ENCODE results near the gene IL31RA.

IL31RA gene

GRCh38 chr5:55903121-55903701, 52.1 kb downstream of the IL31RA start:
- peak; percentile 13 for DNase-seq (ENCODE audit: low read depth)

- no peak for DNase-seq (ENCODE audit: low read depth)
These were observed 53.0 kb downstream of the IL31RA start for GRCh38 chr5:55904152-55904551.

GRCh38 chr5:55905251-55905650, 54.1 kb downstream of the IL31RA start:
- DNase-seq (ENCODE audit: low read depth): no peak

- no peak for DNase-seq (ENCODE audit: low read depth)
These were observed 56.8 kb downstream of the IL31RA start for GRCh38 chr5:55907927-55908326.

- no peak for DNase-seq (ENCODE audit: low read depth)
These were observed 57.6 kb downstream of the IL31RA start for GRCh38 chr5:55908804-55909203.

GRCh38 chr5:55911784-55912653, 60.9 kb downstream of the IL31RA start:
- DNase-seq (ENCODE audit: low read depth): no peak

- no peak for DNase-seq (ENCODE audit: low read depth)
These were observed 62.6 kb downstream of the IL31RA start for GRCh38 chr5:55913466-55914413.

- no peak for DNase-seq (ENCODE audit: low read depth)
These were observed 63.8 kb downstream of the IL31RA start for GRCh38 chr5:55914971-55915370.

- DNase-seq (ENCODE audit: low read depth): no peak
These were observed 64.6 kb downstream of the IL31RA start for GRCh38 chr5:55915783-55916182.

- DNase-seq (ENCODE audit: low read depth): no peak
These were observed 65.8 kb downstream of the IL31RA start for GRCh38 chr5:55916986-55917385.

- DNase-seq (ENCODE audit: low read depth): no peak
These were observed 66.4 kb downstream of the IL31RA start for GRCh38 chr5:55917402-55918086.

- DNase-seq (ENCODE audit: low read depth): no peak
These were observed 67.2 kb downstream of the IL31RA start for GRCh38 chr5:55918087-55919035.

GRCh38 chr5:55919625-55920024, 68.5 kb downstream of the IL31RA start:
- DNase-seq (ENCODE audit: low read depth): no peak

- DNase-seq (ENCODE audit: low read depth): no peak
These were observed 69.6 kb downstream of the IL31RA start for GRCh38 chr5:55920784-55921183.

GRCh38 chr5:55921617-55922016, 70.5 kb downstream of the IL31RA start:
- DNase-seq (ENCODE audit: low read depth): no peak

- DNase-seq (ENCODE audit: low read depth): no peak
These were observed 72.1 kb downstream of the IL31RA start for GRCh38 chr5:55923177-55923771.

- DNase-seq (ENCODE audit: low read depth): no peak
These were observed 72.8 kb downstream of the IL31RA start for GRCh38 chr5:55923865-55924500.

- DNase-seq (ENCODE audit: low read depth): no peak
These were observed 73.6 kb downstream of the IL31RA start for GRCh38 chr5:55924744-55925143.

- DNase-seq (ENCODE audit: low read depth): no peak
These were observed 74.0 kb downstream of the IL31RA start for GRCh38 chr5:55925181-55925580.

GRCh38 chr5:55925712-55926111, 74.6 kb downstream of the IL31RA start:
- DNase-seq (ENCODE audit: low read depth): no peak
